Activated CD8-positive, alpha-beta memory T cell treated with anti-CD3 and anti-CD28 coated beads, Interleukin-2, amount 50 U/mL, for 48 hours (primary cell): ENCODE results near the gene CBLIF.
"Not testable (repeated sequence)": the region's sequence is repeated elsewhere in the genome, so short reads cannot be mapped to it uniquely, and the experiment has no call there.

Experiments used
- DNase-seq: peaks from one replicate; pipeline ENCODE4 v3.0.0-alpha.2; 2020

The CBLIF gene

GRCh38 chr11:59791639-59792038 is 53.7 kb downstream of the CBLIF start:
- DNase-seq, result no peak

- DNase-seq, result no peak
Measured at GRCh38 chr11:59787816-59788215, 57.5 kb downstream of the CBLIF start.

DNA sequence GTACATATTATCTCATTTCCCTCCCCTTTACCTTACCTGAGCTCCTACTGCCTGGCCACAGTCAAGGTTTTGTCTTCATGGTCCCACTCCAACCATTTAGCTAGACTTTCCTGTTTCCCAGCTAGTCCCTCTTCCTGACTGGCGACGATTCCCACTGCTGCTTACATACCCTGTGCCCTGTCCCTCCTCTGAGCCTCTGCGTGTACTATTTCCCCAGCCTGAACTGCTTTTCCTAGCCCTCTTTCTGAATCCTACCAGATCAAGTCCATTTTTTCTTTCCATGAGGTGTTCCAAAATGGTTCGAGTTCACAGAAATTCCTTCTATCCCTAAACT is 58.1 kb downstream of the CBLIF start:
- no peak for DNase-seq

DNA sequence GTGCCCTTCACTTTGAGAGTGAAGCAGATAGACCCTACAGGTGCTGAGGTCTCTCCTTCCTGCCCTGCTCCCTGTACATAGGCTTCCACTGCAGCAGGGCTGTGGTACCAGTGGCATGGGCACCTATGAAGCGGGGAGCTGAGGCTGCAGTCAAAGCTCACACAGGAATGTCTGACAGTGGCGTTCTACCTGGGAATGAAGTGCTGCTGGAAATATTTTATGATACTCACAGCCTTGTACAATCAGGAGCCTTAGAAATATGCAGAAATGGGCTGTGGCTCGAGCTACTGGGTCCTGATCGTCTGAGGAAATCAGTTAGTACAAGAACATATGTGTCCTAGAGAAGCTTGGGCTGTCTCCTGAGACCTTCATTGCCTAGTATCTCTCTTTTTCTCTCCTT is 59.5 kb downstream of the CBLIF start:
- DNase-seq, result no peak

DNA sequence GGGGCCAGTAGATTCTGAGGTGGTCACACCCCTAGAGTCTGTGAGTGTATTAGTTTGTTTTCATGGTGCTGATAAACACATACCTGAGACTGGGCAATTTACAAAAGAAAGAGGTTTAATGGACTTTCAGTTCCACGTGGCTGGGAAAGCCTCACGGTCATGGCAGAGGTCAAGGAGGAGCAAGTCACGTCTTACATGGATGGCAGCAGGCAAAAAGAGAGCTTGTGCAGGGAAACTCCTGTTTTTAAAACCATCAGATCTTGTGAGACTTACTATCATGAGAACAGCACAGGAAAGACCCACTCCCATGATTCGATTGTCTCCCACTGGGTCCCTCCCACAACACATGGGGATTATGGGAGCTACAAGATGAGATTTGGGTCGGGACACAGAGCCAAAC is 60.9 kb downstream of the CBLIF start:
- not testable (repeated sequence) for DNase-seq

DNA sequence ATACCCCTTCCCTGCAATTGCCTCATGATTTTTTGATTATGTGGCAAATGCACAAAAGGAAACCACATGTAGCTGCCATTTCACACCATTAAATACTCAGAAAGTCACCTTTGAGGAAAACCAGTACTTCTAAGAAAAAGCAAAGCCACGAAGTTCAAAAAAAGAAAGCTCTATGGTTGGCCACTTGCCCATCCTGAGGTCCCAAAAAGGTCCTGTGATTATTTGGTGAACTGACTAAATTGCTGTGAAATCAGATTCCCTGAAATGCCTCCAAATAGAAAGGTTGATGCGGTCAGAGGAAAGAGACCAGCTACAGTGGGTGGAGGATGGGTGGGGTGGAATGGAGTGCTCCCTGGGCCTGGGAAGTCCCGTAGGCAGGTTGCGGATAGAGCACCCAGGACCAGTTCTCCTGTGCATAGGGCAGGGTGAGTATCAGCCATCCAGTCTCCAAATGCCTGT is 61.6 kb downstream of the CBLIF start:
- DNase-seq, result no peak

DNA sequence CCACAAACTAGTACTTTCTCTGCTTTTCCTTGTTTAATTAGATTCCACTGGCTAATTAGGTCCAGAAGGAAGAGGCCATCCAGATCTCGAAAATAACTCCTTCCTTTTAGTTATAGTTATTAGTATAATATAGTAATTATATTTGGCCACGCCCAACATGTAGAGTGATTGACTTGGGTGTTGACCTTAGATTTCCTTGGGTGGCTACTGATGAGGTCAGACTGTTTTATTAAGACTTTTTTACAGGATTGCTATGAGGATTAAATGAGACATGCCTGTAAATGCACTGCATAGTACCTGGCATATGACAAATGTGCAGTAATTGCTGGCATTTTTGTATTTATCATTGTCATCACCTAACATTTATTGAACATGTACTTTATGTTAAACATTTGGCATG is 63.2 kb downstream of the CBLIF start:
- DNase-seq, result no peak

GRCh38 chr11:59779487-59779886 is 65.8 kb downstream of the CBLIF start:
- DNase-seq, result no peak
